HCT116 (cell line): ENCODE measurements around the gene MAP7. TPM values are rescaled to one million over a fixed set of nuclear protein-coding genes. Genes with fewer than 3 reads are reported as not detected.
A peak's percentile ranks its signal among the peaks of the same experiment; 100 is the strongest.

Experiments used
- ATAC-seq: fragments of 200-7000 bp; cut with Tn5 transposase; 2 replicates; pipeline ENCODE4 v1.9.1; 2020; ENCODE audit warnings: mild to moderate bottlenecking, moderate library complexity
- BruUV-seq: library from RNA; stranded (reverse); fragments of 400-500 nt; replicated peaks from 2 replicates; lab custom pipeline; 2021; lab: Mats Ljungman, UMichigan
- CTCF ChIA-PET: fragments of 300-600 bp; sonication (Branson Sonifier 250); formaldehyde crosslinking; loops from one replicate; lab custom pipeline; 2021; ENCODE audit warnings: antibody characterized with exemption; lab: Charles Lee
- POLR2A ChIA-PET: fragments of 300-600, 350-600 bp; sonication (Branson Sonifier 250); formaldehyde crosslinking; loops from one replicate; lab custom pipeline; 2021; ENCODE audit warnings: antibody characterized with exemption; lab: Charles Lee
- RAD21 ChIA-PET, 2 experiments: fragments of 300-600 bp; sonication (Branson Sonifier 250); formaldehyde crosslinking; loops; one replicate each; lab custom pipeline; 2023; ENCODE audit warnings: low total read pairs in 2 of 2; ENCODE audit not compliant: uncharacterized antibody in 2 of 2, unreplicated experiment in 2 of 2, low non-redundant PET in 1 of 2; lab: Charles Lee
- DNase-seq: peaks from one replicate; pipeline ENCODE4 v3.0.0-alpha.2; 2010; ENCODE audit warnings: low read depth, low spot score
- H2AFZ ChIP-seq: fragments of 200-600 bp; shearing (Covaris generic), sonication (generic); 2 replicates; pipeline ENCODE4 v1.6.1; 2017; ENCODE audit warnings: low read depth, mixed run types, mixed read lengths, antibody characterized with exemption, low read length; ENCODE audit not compliant: poor library complexity, severe bottlenecking
- H3K27ac ChIP-seq: 2 replicates; pipeline ENCODE4 v1.5.1; 2012; ENCODE audit warnings: low read depth, low read length
- H3K27me3 ChIP-seq: fragments of 200-600 bp; sonication (generic); 2 replicates; pipeline ENCODE4 v1.6.1; 2016; ENCODE audit warnings: mixed run types, low read length, mixed read lengths; ENCODE audit not compliant: insufficient read depth
- H3K36me3 ChIP-seq, 2 experiments: fragments of 200-500 bp in 1 of 2; fragments of 200-600 bp in 1 of 2; sonication (Bioruptor generic) in 1 of 2; sonication (generic) in 1 of 2; 2 replicates each; pipeline versions ENCODE4 v1.5.1 to v1.6.1; 2014 to 2016; ENCODE audit warnings: low read length in 2 of 2, inconsistent platforms in 1 of 2, mixed read lengths in 1 of 2, mixed run types in 1 of 2; ENCODE audit not compliant: insufficient read depth in 2 of 2, control insufficient read depth in 1 of 2
- H3K4me1 ChIP-seq, 2 experiments: fragments of 200-600 bp in 1 of 2; sonication (generic) in 1 of 2; 2 replicates each; pipeline versions ENCODE4 v1.5.1 to v1.6.1; 2012 to 2017; ENCODE audit warnings: low read length in 2 of 2, inconsistent platforms in 1 of 2, mild to moderate bottlenecking in 1 of 2, mixed read lengths in 1 of 2, mixed run types in 1 of 2, moderate library complexity in 1 of 2; ENCODE audit not compliant: insufficient read depth in 2 of 2, control insufficient read depth in 1 of 2
- H3K4me2 ChIP-seq: fragments of 200-600 bp; sonication (generic); 2 replicates; pipeline ENCODE4 v1.6.1; 2017; ENCODE audit warnings: mixed run types, low read length, mixed read lengths
- H3K4me3 ChIP-seq, 2 experiments: fragments of 200-600 bp in 1 of 2; sonication (generic) in 1 of 2; replicated peaks in 1 of 2; 2 replicates each; pipeline ENCODE4 v1.5.1; 2011 to 2016; ENCODE audit warnings: low read length in 2 of 2, control low read depth in 1 of 2, low read depth in 1 of 2, mild to moderate bottlenecking in 1 of 2, mixed read lengths in 1 of 2, mixed run types in 1 of 2
- H3K79me2 ChIP-seq: fragments of 200-600 bp; sonication (generic); 2 replicates; pipeline ENCODE4 v1.6.1; 2017; ENCODE audit warnings: mild to moderate bottlenecking, mixed run types, low read length, moderate library complexity, mixed read lengths; ENCODE audit not compliant: insufficient read depth
- H3K9ac ChIP-seq: fragments of 200-600 bp; sonication (generic); 2 replicates; pipeline ENCODE4 v1.6.1; 2016; ENCODE audit warnings: low read length, mixed read lengths
- H3K9me2 ChIP-seq: fragments of 200-600 bp; sonication (generic), shearing (Covaris generic); 2 replicates; pipeline ENCODE4 v1.6.1; 2017; ENCODE audit warnings: mixed run types, mild to moderate bottlenecking, moderate library complexity; ENCODE audit not compliant: insufficient read depth
- H3K9me3 ChIP-seq, 2 experiments: fragments of 200-500 bp in 1 of 2; fragments of 200-600 bp in 1 of 2; sonication (Bioruptor generic) in 1 of 2; sonication (generic) in 1 of 2; 2 replicates each; pipeline ENCODE4 v1.6.1; 2014 to 2017; ENCODE audit warnings: low read length in 2 of 2, mixed read lengths in 2 of 2, inconsistent platforms in 1 of 2, low read depth in 1 of 2, mild to moderate bottlenecking in 1 of 2, mixed run types in 1 of 2, moderate library complexity in 1 of 2; ENCODE audit not compliant: control insufficient read depth in 1 of 2, insufficient read depth in 1 of 2
- H4K20me1 ChIP-seq: fragments of 200-600 bp; sonication (generic), shearing (Covaris generic); 2 replicates; pipeline ENCODE4 v1.6.1; 2017; ENCODE audit warnings: mixed run types, mild to moderate bottlenecking, moderate library complexity; ENCODE audit not compliant: insufficient read depth
- SP1 ChIP-seq: IDR thresholded peaks from 2 replicates; pipeline ENCODE4 v1.6.1; 2012; ENCODE audit warnings: low read depth
- ZFX ChIP-seq: fragments of 450-650 bp; IDR thresholded peaks from 2 replicates; pipeline ENCODE4 v1.6.1; 2017
- intact Hi-C: fragments of 100-400 bp; cut with micrococcal nuclease; formaldehyde crosslinking; loops from 2 replicates; pipeline ENCODE4 v1.10.0; 2022
- total RNA-seq: library from RNA; stranded (reverse); gene quantifications from one replicate; pipeline ENCODE4 v1.2.1, GENCODE V29; 2021; ENCODE audit not compliant: unreplicated experiment
- TF ChIP-seq, protein P1 (sequence below): IDR thresholded peaks from 2 replicates; pipeline ENCODE4 v1.6.1; 2011; ENCODE audit warnings: mild to moderate bottlenecking, low read length, moderate library complexity; ENCODE audit not compliant: insufficient replicate concordance; ENCODE audit errors: extremely low read depth

The MAP7 gene
- total RNA-seq, 1 experiment from 2014 or later = 35.5 TPM

DNA sequence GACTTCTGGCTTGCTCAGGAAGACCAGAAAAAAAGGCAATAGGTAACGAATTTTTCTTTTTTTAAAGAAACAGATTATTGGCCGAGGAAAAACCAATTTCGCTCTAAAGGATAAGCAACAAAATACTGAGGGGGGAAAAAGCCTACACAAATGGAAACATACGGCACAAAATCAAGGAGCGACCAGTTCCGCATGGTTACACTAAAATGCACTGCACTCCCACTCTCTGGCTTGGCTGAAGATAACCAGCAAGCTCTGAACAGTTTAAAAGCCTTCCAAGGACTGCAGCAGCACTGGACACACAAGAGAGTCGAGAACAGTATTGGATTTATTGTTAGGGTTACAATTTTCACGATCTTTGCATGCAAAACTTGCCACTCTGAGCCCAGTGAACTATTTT lies 881 bp upstream of the MAP7 start (continued):
- TF ChIP-seq, protein P1, sequence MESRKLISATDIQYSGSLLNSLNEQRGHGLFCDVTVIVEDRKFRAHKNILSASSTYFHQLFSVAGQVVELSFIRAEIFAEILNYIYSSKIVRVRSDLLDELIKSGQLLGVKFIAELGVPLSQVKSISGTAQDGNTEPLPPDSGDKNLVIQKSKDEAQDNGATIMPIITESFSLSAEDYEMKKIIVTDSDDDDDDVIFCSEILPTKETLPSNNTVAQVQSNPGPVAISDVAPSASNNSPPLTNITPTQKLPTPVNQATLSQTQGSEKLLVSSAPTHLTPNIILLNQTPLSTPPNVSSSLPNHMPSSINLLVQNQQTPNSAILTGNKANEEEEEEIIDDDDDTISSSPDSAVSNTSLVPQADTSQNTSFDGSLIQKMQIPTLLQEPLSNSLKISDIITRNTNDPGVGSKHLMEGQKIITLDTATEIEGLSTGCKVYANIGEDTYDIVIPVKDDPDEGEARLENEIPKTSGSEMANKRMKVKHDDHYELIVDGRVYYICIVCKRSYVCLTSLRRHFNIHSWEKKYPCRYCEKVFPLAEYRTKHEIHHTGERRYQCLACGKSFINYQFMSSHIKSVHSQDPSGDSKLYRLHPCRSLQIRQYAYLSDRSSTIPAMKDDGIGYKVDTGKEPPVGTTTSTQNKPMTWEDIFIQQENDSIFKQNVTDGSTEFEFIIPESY = no peak
- TF ChIP-seq, all 23 proteins: peak for 0

DNA sequence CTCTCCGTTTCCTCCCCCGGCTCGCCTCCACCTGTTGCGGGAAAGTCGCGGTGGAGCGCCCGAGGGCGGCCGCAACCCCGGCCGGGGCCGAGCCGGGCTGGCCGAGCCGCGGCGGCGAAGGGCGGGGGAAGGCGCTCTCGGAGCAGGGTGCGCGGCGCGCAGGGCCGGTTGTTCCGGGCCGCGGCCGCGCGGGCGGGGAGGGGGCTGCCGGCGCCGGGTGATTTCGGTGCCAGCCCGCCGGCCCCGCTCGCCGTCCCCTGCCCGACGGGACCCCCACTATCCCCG lies 235 bp downstream of the MAP7 start:
- RAD21 ChIA-PET = interaction anchor here in 1 of 2 experiments (0.6 kb wide), 1 partner anchor 115 kb away, joined by 3 read pairs; no protein-coding TSS in a partner anchor
- POLR2A ChIA-PET = interaction anchor here (1.0 kb wide), 1 partner anchor 260 kb away, joined by 6 read pairs; the partner anchor contains the start of gene BCLAF1

More for the DNA sequence above, 235 bp downstream of the MAP7 start:
- Histone ChIP-seq H4K20me1 (no peaks in the 10 kb centered on the region), H3K27ac (peak overlapping the region; percentile 69), H3K27me3 (no peaks in the 10 kb centered on the region), H3K79me2 (peaks cover 42% of the 10 kb centered on the region), H3K9me2 (no peaks in the 10 kb centered on the region), H3K36me3 (no peaks in the 10 kb centered on the region), H3K4me1 (peaks cover 6 to 17% of the 10 kb centered on the region in 2 experiments; a peak in 3 of 4 replicates), H3K9me3 (no peaks in the 10 kb centered on the region), H3K4me3 (peak overlapping the region; percentile 75 to 79), H3K4me2 (peak overlapping the region; percentile 92), H3K9ac (peak overlapping the region; percentile 77), H2AFZ (no peak overlapping the region)
- DNase-seq = no peak
- TF ChIP-seq SP1 = no peak
- TF ChIP-seq ZFX = peak; percentile 80
- intact Hi-C loops = loop anchor here (1.0 to 10.0 kb wide), 3 partner anchors 263 to 1015 kb away; partner anchors contain the start of gene BCLAF1
- no TSS peak for BruUV-seq
- CTCF ChIA-PET = interaction anchor here (0.6 to 1.7 kb wide), 14 partner anchors 9 to 640 kb away, joined by 3 to 16 read pairs (median 4); partner anchors contain the start of gene MAP3K5
- peak; percentile 67 for ATAC-seq
